HepG2 (cell line): ENCODE results near the gene RPP25L. TPM values are rescaled to one million over a fixed set of nuclear protein-coding genes. Genes with fewer than 3 reads are reported as not detected.

Source experiments
- CENPBD1 ChIP-seq: sonication (generic); formaldehyde crosslinking; IDR thresholded peaks from 2 replicates; pipeline ENCODE4 v1.8.0; 2022; ENCODE audit warnings: missing genetic modification reagents, low read depth, mild to moderate bottlenecking, borderline replicate concordance
- HHEX ChIP-seq: IDR thresholded peaks from 2 replicates; pipeline ENCODE4 v1.6.1; 2016; ENCODE audit warnings: control low read depth
- HOXA9 ChIP-seq: sonication (generic); formaldehyde crosslinking; IDR thresholded peaks from 2 replicates; pipeline ENCODE4 v1.8.1; 2022; ENCODE audit warnings: missing genetic modification reagents, mild to moderate bottlenecking, moderate library complexity, borderline replicate concordance
- MIER2 ChIP-seq: IDR thresholded peaks from 2 replicates; pipeline ENCODE4 v1.6.1; 2016; ENCODE audit warnings: missing biosample characterization, missing genetic modification reagents
- MTF1 ChIP-seq: sonication (generic); formaldehyde crosslinking; IDR thresholded peaks from 2 replicates; pipeline ENCODE4 v1.5.0; 2020; ENCODE audit warnings: missing genetic modification reagents
- PRDM10 ChIP-seq: sonication (generic); formaldehyde crosslinking; IDR thresholded peaks from 2 replicates; pipeline ENCODE4 v1.4.0; 2020; ENCODE audit warnings: low read depth, missing genetic modification reagents
- PRDM4 ChIP-seq: sonication (generic); formaldehyde crosslinking; IDR thresholded peaks from 2 replicates; pipeline ENCODE4 v1.9.0; 2021; ENCODE audit warnings: missing genetic modification reagents, borderline replicate concordance
- REL ChIP-seq: sonication (generic); formaldehyde crosslinking; conservative IDR thresholded peaks from 2 replicates; pipeline ENCODE4 v1.8.0; 2022; ENCODE audit warnings: mild to moderate bottlenecking, missing genetic modification reagents, moderate library complexity
- YY1 ChIP-seq: IDR thresholded peaks from 2 replicates; pipeline ENCODE4 v1.6.1; 2011; ENCODE audit warnings: low read length, low read depth, moderate library complexity, mild to moderate bottlenecking; ENCODE audit not compliant: insufficient read depth, insufficient replicate concordance
- ZBTB46 ChIP-seq: sonication (generic); formaldehyde crosslinking; IDR thresholded peaks from 2 replicates; pipeline ENCODE4 v1.4.0; 2020; ENCODE audit warnings: mild to moderate bottlenecking, missing genetic modification reagents, borderline replicate concordance
- ZFP91 ChIP-seq: sonication (generic); formaldehyde crosslinking; IDR thresholded peaks from 2 replicates; pipeline ENCODE4 v1.9.0; 2022; ENCODE audit warnings: missing genetic modification reagents, mild to moderate bottlenecking, borderline replicate concordance
- ZKSCAN1 ChIP-seq: fragments of 150-350 bp; IDR thresholded peaks from 2 replicates; pipeline ENCODE4 v1.6.1; 2014; ENCODE audit warnings: low read length
- ZNF160 ChIP-seq: sonication (generic); formaldehyde crosslinking; IDR thresholded peaks from 2 replicates; pipeline ENCODE4 v1.8.0; 2022; ENCODE audit warnings: mild to moderate bottlenecking, inconsistent platforms, missing genetic modification reagents
- ZNF263 ChIP-seq: sonication (generic); formaldehyde crosslinking; IDR thresholded peaks from 2 replicates; pipeline ENCODE4 v1.4.0; 2020; ENCODE audit warnings: missing genetic modification reagents
- ZNF296 ChIP-seq: sonication (generic); formaldehyde crosslinking; conservative IDR thresholded peaks from 2 replicates; pipeline ENCODE4 v1.5.0; 2020; ENCODE audit warnings: mild to moderate bottlenecking, missing genetic modification reagents
- ZNF451 ChIP-seq: sonication (generic); formaldehyde crosslinking; IDR thresholded peaks from 2 replicates; pipeline ENCODE4 v1.5.0; 2020; ENCODE audit warnings: mild to moderate bottlenecking, missing genetic modification reagents
- ZNF530 ChIP-seq: sonication (generic); formaldehyde crosslinking; IDR thresholded peaks from 2 replicates; pipeline ENCODE4 v1.5.0; 2020; ENCODE audit warnings: low read depth, mild to moderate bottlenecking, missing genetic modification reagents
- ZNF558 ChIP-seq: sonication (generic); formaldehyde crosslinking; IDR thresholded peaks from 2 replicates; pipeline ENCODE4 v1.9.0; 2022; ENCODE audit warnings: mild to moderate bottlenecking, missing genetic modification reagents, borderline replicate concordance
- polyA plus RNA-seq, 8 experiments: library from polyadenylated mRNA; depleted of rRNA in 3 of 8; stranded (reverse) in 7 of 8; unstranded in 1 of 8; fragments of >200 nt; fragmentation: Illumina TruSeq in 4 of 8; extraction: Trizol in 4 of 8; gene quantifications; 2 replicates each; pipeline versions ENCODE4 v1.2.1 to v1.2.3, GENCODE V29; 2011 to 2016; ENCODE audit warnings: low read depth in 4 of 8, missing spikeins in 1 of 8, mixed read lengths in 1 of 8; ENCODE audit not compliant: insufficient read depth in 1 of 8
- total RNA-seq, 5 experiments: library from RNA; depleted of rRNA; stranded (reverse); fragments of >200 nt; fragmentation: Illumina TruSeq; extraction: Trizol; gene quantifications; 2 replicates each; pipeline ENCODE4 v1.2.3, GENCODE V29; 2016; ENCODE audit warnings: low read depth in 1 of 5

Gene RPP25L
- total and polyA plus RNA-seq, 2 of the 13 experiments (the other 11 are each of a cell fraction or from before 2014, with no cell fraction given): 24.5 to 27.3 TPM

GRCh38 chr9:34620061-34620994 lies 8.4 kb upstream of the RPP25L start, which contains the start of gene DCTN3 (continued):
- TF ChIP-seq HOXA9 (CRISPR knock-in tag) (no peak), ZKSCAN1 (no peak), ZBTB46 (CRISPR knock-in tag) (no peak), PRDM4 (CRISPR knock-in tag) (no peak), ZNF451 (CRISPR knock-in tag) (no peak), HHEX (CRISPR knock-in tag) (0 out of 2 replicates have a peak, but pooled peaks have one; percentile 51), MIER2 (CRISPR knock-in tag) (no peak), CENPBD1 (CRISPR knock-in tag) (no peak), ZNF530 (no peak), REL (no peak), ZNF160 (CRISPR knock-in tag) (no peak), ZFP91 (CRISPR knock-in tag) (peak; percentile 52; the same call in 1 of the 2 replicates), ZNF296 (CRISPR knock-in tag) (no peak), YY1 (peak; percentile 81), PRDM10 (no peak), ZNF263 (CRISPR knock-in tag) (no peak), ZNF558 (CRISPR knock-in tag) (no peak), MTF1 (no peak)
